ENCODE data around the gene EME2. TPM values are rescaled to one million over a fixed set of nuclear protein-coding genes. Genes with fewer than 3 reads are reported as not detected.

Gene EME2
- total RNA-seq, 1 donor from 2014 or later, result 15.3 TPM

DNA sequence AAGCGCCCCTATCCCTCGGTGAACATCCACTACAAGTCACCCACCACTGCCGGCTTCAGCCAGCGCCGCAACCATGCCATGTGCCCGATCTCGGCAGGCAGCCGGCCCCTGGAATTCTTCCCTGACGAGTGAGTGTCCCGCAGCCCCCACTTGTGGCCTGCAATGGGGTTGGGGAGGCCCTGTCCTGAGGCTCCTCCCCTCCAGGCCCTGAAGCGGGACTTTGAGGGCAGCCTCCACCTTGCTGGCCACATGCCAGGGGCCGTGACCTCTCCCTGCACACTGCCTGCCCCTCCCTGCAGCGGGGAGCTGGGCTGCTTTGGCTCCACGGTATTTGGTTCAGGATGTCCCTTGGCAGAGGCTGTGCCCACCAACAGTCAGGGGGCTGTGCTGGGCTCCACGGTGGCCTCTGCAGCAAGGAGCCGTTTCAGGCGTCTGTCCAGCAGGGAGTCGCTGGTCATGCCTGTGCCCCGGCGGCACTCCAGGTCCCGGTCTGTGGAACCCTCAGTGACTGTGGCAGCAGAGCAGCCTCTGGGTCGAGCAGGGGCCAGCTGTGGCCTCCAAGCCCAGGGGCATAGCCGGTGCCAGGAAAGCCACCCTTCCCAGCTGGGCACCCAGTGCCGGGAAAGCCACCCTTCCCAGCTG, 9.6 kb upstream of the EME2 start:
- intact Hi-C loops (cut with DNase I), result no loop called here
- DNase-seq (ENCODE audit: low spot score), result no peak
- no peak for ATAC-seq

DNA sequence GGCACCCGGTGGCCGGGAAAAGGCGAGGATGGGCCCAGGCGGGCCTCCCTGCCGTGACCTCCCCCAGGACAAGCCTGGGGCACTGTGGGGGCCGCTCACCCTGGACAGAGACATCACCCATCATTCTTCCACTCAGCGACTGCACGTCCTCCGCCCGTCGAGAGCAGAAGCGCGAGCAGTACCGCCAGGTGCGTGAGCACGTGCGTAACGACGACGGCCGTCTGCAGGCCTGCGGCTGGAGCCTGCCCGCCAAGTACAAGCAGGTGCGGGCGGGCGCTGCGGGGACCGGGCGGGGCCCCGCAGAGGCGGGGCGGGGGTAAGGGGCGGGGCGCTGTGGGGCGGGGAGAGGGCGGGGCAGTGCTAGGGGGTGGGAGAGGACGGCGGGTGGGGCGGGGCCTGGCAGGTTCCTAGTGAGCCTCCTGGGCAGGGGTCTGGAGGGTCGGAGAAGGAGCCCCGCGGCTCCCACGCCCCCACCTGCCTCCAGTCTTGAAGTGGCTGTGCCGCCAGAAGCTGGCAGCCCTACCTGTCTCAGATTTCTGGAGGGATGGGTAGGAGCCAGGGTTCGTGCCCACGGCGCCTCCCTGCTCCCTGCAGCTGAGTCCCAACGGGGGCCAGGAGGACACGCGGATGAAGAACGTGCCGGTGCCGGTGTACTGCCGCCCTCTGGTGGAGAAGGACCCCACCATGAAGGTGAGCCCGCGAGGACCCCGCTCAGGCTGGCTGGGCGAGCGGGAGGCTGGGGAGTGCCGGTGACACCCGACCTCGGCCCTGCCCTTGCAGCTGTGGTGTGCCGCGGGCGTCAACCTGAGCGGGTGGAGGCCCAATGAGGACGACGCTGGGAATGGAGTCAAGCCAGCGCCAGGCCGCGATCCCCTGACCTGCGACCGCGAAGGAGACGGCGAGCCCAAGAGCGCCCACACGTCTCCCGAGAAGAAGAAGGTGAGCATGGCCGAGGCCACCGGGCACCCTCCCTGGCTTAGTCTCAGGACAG, 8.8 kb upstream of the EME2 start:
- DNase-seq (ENCODE audit: low spot score) (no peak), ATAC-seq (peak; percentile 6)

DNA sequence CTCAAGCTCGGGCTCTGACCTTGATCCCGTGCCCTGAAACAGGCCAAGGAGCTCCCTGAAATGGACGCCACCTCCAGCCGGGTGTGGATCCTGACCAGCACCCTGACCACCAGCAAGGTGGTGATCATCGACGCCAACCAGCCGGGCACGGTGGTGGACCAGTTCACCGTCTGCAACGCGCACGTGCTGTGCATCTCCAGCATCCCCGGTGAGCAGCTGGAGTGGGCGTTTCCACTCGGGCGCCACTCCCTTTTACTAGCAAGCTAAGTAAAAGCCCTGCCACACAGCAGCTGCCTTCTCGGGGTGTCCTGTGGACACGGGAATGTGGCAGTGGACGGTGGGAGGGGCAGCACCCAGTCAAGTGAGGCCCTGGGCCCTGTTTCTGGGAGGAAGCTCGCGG, 7.6 kb upstream of the EME2 start:
- no peak for DNase-seq (ENCODE audit: low spot score)
- no peak for ATAC-seq
- intact Hi-C loops (cut with DNase I), result loop anchor here (5.0 kb wide), 1 partner anchor 963 kb away; the partner anchor contains the start of gene GNG13

More for the DNA sequence above, 8.8 kb upstream of the EME2 start:
- intact Hi-C loops (cut with DNase I), result no loop called here

DNA sequence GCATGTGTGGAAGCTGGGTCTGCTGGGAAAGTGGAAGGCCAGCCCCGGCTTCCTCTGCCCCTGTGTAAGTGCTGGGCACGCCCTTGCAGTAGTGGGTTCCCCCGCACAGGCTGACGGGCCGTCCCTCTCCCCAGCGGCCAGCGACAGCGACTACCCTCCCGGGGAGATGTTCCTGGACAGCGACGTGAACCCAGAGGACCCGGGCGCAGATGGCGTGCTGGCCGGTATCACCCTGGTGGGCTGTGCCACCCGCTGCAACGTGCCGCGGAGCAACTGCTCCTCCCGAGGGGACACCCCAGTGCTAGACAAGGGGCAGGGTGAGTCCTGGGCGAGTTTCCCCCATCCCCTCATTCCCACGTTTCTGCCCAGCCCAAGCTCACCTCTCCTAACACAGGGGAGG, 6.8 kb upstream of the EME2 start:
- ATAC-seq, result no peak
- intact Hi-C loops (cut with DNase I), result loop anchor here (5.0 kb wide), 1 partner anchor 964 kb away; the partner anchor contains the start of gene GNG13
- no peak for DNase-seq (ENCODE audit: low spot score)

DNA sequence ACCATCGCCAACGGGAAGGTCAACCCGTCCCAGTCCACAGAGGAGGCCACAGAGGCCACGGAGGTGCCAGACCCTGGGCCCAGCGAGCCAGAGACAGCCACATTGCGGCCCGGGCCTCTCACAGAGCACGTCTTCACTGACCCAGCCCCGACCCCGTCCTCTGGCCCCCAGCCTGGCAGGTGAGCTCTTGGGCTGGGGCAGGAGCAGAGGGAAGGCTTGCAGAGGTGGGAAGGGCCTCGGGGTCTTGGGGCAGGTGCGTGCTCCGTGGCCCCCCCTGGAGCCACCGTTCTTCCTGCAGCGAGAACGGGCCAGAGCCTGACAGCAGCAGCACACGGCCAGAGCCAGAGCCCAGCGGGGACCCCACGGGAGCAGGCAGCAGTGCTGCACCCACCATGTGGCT, 6.4 kb upstream of the EME2 start:
- intact Hi-C loops (cut with DNase I), result loop anchor here (5.0 kb wide), 1 partner anchor 964 kb away; the partner anchor contains the start of gene GNG13
- ATAC-seq (no peak), DNase-seq (ENCODE audit: low spot score) (no peak)

DNA sequence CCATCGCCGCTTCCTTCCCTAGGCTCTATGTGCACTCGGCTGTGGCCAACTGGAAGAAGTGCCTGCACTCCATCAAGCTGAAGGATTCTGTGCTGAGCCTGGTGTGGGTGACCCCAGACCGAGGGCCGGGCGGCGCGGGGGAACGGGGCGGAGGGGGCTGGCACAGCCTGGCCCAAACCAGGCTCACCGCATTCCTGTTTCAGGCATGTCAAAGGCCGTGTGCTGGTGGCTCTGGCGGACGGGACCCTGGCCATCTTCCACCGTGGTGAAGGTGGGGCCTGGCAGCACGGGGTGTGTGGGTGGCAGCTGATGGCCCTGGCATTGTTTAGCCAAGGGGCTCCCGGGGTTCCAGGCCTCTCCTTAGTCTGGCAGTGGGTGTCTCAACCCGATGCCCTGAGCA, 5.9 kb upstream of the EME2 start:
- intact Hi-C loops (cut with DNase I), result loop anchor here (5.0 kb wide), 1 partner anchor 964 kb away; the partner anchor contains the start of gene GNG13
- DNase-seq (ENCODE audit: low spot score), result no peak
- no peak for ATAC-seq

DNA sequence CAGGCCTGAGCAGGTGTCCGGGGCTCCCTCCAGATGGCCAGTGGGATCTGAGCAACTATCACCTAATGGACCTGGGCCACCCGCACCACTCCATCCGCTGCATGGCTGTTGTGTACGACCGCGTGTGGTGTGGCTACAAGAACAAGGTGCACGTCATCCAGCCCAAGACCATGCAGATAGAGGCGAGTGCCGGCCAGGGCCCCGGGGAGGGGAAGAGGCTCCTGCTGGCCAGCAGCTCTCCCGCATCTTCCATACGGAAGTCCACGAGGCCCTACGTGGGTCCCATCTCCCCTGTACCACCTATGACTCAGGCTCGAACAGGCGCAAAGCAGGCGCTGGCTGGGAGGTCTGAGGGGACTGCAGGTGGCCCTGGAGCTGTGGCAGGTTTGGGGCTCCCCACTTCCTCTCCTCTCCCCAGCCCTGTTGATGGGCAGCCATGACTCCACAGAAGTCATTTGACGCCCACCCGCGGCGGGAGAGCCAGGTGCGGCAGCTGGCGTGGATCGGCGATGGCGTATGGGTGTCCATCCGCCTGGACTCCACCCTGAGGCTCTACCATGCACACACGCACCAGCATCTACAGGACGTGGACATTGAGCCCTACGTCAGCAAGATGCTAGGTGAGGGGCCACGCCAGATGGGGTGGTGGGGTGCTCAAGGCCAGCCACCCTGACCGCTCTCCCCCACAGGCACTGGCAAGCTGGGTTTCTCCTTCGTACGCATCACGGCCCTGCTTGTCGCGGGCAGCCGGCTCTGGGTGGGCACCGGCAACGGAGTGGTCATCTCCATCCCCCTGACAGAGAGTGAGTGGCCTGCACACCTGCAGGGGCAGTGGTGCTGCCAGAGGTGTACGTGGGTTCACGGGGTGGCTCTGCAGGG, 5.3 kb upstream of the EME2 start:
- DNase-seq (ENCODE audit: low spot score) (no peak), ATAC-seq (no peak)
- intact Hi-C loops (cut with DNase I), result loop anchor here (5.0 kb wide), 1 partner anchor 965 kb away; the partner anchor contains the start of gene GNG13

DNA sequence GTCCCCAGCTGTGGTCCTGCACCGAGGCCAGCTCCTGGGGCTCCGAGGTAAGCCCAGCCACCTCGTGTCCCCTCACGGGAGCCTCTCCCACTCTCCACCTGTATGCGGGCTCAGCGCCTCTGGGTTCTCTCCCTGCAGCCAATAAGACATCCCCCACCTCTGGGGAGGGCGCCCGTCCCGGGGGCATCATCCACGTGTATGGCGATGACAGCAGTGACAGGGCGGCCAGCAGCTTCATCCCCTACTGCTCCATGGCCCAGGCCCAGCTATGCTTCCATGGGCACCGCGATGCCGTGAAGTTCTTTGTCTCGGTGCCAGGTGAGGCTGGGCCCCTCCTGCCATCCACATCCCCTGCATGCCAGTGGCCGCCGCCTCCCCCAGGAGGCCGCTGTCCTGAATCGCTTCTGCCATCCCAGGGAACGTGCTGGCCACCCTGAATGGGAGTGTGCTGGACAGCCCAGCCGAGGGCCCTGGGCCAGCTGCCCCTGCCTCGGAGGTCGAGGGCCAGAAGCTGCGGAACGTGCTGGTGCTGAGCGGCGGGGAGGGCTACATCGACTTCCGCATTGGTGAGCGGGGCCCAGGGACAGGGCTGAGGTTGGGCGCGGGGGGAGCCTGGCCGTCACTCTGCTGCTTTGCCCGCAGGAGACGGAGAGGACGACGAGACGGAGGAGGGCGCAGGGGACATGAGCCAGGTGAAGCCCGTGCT, 4.4 kb upstream of the EME2 start:
- ATAC-seq, result no peak
- intact Hi-C loops (cut with DNase I), result loop anchor here (5.0 kb wide), 1 partner anchor 966 kb away; the partner anchor contains the start of gene GNG13
- DNase-seq (ENCODE audit: low spot score), result no peak

DNA sequence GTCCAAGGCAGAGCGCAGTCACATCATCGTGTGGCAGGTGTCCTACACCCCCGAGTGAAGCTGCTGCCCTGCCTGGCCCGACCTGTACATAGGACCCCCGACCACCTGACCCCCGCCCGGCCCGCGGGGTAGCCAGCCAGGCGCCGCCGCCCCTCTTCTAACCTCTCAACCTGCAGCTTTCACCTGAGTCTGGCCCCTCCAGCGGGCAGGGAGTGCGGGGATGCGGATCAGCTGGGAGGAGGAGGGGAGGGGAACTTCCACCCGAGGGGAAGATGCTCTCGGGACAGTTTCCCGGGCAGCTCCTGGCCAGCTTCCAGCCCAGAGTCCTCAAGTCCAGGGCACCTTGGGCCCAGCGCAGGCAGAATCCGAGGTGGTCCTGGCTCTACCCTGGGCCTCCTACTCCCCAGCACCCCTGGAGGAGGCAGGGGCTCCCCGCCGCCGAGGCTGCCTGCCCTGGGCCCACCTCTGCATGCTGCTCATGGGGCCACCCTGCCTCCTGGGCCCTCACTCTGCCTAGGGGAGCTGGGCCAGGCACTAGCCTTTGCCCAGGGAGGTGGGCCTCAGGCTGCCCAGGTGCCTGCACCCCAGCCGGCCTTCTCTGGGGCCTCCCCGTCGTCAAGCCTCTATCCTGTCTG, 3.7 kb upstream of the EME2 start:
- DNase-seq (ENCODE audit: low spot score) (no peak), ATAC-seq (no peak)
- intact Hi-C loops (cut with DNase I), result loop anchor here (5.0 kb wide), 1 partner anchor 967 kb away; the partner anchor contains the start of gene GNG13

DNA sequence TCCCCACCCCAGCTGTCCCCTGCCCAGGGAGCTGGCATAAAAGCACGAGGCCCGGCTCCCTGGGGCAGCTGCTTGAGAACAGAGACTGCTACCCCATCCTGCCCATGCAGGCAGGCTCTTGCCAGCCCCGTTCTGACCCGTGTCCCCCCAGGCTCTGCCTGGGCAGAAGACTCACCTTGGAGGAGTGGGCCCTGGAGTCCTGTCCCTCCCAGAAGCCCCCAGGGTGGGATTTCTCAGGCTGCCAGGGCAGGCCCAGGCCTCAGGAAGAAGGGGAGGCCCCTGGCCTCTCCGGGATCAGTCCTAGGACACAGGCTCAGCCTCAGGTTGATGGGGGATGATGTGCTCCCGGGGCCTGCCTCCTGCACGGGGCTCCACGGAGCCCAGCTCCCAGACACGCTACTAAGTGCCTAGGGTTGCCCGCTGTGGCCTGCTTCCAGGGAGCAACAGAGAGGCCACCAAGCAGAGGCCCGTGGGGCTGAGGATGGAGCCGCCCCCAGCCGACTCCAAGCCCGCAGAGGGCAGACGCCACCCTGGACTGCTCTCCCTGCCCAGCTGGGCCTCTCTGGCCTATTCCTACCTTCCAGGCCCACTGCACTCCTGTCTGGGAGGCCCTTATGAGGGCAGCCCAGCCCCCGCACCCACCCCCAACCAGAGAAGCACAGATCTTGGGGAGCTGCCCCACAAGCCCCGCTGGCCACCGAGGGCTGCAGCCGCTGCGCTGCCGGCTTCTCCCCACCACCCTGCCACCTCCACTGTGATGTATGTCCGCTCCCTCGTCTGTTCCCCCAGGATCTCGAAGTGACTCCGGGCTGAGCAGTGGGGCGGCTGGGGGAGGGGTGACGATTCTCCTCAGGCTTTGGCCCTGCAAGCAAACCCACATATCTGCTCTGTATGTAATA, 3.0 kb upstream of the EME2 start:
- ATAC-seq, result peak; percentile 1
- intact Hi-C loops (cut with DNase I), result loop anchor here (5.0 kb wide), 1 partner anchor 967 kb away; the partner anchor contains the start of gene GNG13
- DNase-seq (ENCODE audit: low spot score), result no peak

DNA sequence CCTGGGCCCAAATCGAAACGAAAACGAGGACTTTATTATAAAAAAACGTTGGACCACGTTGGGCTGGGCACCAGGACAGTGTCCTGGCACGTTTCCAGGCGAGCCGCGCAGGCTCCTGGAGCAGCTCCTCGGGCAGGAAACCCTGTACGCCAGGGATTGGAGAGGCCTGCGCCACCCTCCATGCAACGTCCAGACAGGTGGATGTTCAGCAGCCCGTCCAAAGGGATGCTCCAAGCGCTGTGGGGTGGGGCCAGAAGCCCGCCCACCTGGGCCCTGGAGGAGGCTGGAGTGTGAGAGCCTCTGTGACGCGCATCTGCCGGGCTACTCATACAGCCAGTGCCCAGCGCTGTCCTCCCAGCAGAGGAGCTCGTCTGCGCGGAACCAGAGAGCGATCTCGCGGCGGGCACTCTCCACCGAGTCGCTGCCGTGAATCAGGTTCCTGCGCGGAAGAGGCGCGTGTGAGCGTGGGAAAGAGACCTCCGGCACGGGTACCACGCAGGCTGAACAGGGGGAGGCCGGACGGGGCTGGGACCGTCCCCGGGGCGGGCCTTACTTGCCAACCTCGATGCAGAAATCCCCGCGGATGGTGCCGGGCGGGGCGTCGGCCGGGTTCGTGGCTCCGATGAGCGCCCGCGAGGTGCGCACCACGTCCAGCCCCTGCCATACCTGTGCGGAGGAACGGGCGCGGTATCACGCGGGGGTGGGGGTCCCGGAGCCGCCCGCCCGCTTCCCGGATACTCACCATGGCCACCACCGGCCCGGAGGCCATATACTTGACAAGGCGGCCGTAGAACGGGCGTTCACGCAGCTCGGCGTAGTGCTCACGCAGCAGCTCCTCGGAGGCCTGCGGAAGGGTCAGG, 2.1 kb upstream of the EME2 start:
- intact Hi-C loops (cut with DNase I), result no loop called here
- peak; percentile 83 for DNase-seq (ENCODE audit: low spot score)

DNA sequence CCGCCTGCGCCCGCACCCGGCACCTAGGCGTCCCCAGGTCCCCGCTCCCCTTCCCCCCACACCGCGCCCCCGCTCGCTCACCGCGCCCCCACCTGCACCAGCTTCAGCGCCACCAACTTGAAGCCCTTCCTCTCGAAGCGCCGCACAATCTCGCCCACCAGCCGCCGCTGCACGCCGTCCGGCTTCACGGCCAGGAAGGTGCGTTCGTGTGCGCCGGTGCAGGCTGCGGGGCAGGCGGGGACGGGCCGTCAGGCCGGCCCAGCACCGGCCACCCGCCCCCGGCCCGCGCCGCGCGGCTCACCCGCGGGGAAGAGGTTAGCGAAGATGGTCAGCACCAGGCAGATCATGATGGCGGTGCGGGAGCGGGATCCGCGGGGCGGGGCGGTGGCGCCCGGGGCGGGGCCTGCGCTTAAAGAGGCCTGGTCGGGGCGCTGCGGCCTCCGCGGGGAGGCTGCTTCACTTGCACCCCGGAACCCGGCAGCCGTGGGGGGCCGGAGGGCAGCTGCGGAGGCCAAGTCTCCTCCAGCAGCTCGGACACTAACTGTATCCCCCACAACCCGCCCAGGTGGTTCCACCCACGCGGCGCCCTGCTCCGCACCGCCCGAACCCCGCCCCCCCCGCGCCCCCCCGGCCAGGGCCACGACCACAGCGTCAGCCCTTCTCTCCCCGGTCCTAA, 1.3 kb upstream of the EME2 start, which contains the start of gene NME3:
NME3 (minus strand) TSS at position 356 of the 676 bp plus-strand sequence; CDS start at position 347, 9 bp downstream.
- intact Hi-C loops (cut with DNase I), result no loop called here
- peak; percentile 45 for ATAC-seq

More for the DNA sequence above, 2.1 kb upstream of the EME2 start:
- peak; percentile 55 for ATAC-seq

DNA sequence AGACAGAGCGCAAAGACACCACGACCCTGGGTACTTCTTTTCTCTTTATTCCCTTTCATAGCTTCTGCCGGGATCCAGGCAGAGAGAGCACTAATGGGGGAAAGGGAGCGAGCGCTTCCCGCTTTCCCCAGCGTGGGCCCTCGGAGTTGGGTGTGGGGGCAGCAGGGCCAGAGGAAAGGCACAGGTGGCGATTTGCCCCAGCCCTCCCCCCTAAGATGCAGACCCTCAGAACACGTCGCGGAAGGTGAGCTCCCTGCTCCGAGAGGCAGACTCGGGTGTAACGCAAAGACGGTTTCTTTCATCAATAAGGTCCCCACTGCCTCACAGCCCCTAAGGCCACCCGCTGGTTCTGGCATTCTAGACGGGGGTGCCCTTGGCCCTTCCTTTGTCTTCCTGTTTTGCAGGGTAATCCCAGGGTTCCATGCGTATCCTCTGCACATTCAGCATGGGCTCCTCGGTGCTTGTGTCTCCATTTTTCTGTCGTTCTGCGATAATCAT, 697 bp upstream of the EME2 start:
- ATAC-seq, result no peak

More for the DNA sequence above, 1.3 kb upstream of the EME2 start, which contains the start of gene NME3:
- peak; percentile 89 for DNase-seq (ENCODE audit: low spot score)

DNA sequence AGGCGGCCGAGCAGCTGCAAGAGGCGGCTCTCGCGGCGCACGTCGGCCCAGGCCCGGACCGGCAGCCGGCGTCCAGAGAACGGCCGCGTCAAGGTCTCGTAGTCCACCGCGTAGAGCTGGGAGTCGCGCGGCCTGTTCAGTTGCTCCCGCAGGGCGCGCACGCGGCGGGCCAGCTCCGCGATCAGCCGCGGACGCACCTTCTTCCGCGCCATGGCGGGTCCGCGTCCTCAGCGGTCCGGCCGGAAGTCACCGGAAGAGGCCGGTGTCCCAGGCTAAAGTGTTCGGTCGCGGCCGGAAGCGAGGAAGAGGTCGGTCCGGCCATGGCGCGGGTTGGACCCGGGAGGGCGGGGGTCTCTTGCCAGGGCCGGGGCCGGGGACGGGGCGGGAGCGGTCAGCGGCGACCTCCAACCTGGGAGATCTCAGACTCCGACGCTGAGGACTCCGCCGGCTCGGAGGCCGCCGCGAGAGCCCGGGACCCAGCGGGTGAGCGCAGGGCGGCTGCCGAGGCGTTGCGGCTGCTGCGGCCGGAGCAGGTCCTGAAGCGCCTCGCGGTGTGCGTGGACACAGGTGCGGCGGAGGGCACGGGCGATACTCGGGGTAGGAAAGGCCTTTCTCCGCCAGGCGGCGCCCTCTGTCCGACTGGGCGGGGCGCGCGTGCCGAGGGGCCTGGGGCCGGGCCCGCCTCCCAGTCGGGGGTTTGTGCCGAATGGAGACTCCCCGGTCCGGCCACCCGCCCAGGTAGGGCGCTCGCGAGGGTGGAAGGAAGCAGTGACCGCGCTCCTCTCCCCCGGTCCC, 495 bp downstream of the EME2 start, which contains the start of gene MRPS34:
MRPS34 (minus strand) TSS at position 227 of the 795 bp plus-strand sequence; CDS start at position 212, 15 bp downstream.
- intact Hi-C loops (cut with DNase I), result no loop called here
- DNase-seq (ENCODE audit: low spot score) (peak; percentile 90), ATAC-seq (peak; percentile 52)

More for the DNA sequence above, 697 bp upstream of the EME2 start:
- intact Hi-C loops (cut with DNase I), result no loop called here
- DNase-seq (ENCODE audit: low spot score), result no peak
